NCI-H1105 (cell line): ENCODE measurements around the gene B3GAT2.
"Not testable (repeated sequence)": the region's sequence is repeated elsewhere in the genome, so short reads cannot be mapped to it uniquely, and the experiment has no call there.

Source experiments
- DNase-seq: peaks from one replicate; lab custom pipeline; 2025; lab: John Stamatoyannopoulos, UW

B3GAT2 gene

GRCh38 chr6:70956451-70957283 is at the start of gene B3GAT2:
Gene B3GAT2, minus strand, starts transcription at chr6:70957060. Its CDS starts 631 bp downstream, at chr6:70956429.
- peak; percentile 50 for DNase-seq

- no peak for DNase-seq
Observed at GRCh38 chr6:70998148-70998547, 41.3 kb upstream of the B3GAT2 start.

GRCh38 chr6:70997379-70997778 is 40.5 kb upstream of the B3GAT2 start:
- no peak for DNase-seq

- no peak for DNase-seq
Observed at GRCh38 chr6:70996106-70996505, 39.2 kb upstream of the B3GAT2 start.

DNA sequence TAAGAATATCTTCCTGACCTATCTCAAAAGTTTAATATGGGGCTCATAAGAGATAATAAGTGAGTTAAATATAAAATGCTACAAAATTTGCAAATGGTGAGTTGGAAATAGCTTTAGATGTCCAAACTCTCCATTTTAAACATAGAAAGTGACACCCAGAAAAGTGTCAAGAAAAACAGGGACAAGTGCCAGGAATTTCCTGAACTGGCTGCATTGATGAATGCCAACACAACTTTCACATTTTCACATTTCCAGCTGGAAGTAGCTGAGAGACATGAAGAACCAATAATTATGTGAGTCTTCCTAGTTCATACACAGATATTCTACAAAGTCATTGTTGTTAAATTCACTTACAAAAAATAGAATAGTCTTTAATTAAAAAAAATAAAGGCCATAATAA is 38.6 kb upstream of the B3GAT2 start:
- no peak for DNase-seq

- no peak for DNase-seq
Observed at GRCh38 chr6:70991253-70991652, 34.4 kb upstream of the B3GAT2 start.

DNA sequence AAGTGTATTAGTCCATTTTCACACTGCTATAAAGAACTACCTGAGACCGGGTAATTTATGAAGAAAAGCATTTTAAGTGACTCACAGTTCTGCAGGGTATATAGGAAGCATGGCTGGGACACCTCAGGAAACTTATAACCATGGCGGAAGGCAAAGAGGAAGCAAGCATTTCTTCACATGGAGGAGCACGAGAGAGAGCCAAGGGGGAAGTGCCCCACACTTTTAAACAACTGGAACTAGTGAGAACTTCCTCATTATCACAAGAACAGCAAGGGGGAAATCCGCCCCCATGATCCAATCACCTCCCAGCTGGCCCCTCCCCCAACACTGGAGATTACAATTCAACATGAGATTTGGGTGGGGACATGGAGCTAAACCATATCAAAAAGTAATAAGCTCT is 28.3 kb upstream of the B3GAT2 start:
- DNase-seq: no peak

DNA sequence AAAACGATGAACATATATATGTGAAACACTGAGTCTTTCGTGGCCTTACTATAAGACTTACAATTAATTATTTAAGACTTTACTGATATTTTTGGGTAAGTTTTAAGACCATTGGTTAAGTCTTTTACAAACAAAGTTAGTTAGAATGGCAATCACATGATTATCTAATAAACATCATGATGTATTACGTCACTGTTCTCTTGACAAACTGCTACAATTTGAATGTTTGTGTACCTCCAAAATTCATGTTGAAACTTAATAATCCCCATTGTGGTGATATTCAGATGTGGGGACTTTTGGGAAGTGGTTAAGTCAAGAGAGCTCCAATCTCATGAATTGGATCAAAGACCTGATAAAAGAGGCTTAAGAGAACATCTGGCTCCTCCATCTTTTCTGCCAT is 25.9 kb upstream of the B3GAT2 start:
- no peak for DNase-seq

DNA sequence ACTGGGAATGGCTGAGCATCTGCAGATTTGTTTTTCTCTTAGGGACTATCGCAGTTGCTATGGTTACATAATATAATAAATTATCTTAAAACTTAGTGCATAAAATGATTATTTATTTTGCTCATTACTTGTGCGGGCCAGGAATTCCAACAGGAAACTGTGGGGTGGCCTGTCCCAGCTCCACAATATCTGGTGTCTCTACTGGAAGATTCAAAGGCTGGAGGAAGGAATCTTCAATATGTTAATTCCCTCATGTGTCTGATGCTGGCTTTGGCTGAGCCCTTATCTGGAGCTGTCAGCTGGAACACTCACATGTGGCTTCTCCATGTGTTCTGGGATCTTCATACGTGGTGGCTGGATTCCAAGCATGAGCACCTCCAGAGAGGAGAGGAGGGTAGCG is 23.9 kb upstream of the B3GAT2 start:
- no peak for DNase-seq

DNA sequence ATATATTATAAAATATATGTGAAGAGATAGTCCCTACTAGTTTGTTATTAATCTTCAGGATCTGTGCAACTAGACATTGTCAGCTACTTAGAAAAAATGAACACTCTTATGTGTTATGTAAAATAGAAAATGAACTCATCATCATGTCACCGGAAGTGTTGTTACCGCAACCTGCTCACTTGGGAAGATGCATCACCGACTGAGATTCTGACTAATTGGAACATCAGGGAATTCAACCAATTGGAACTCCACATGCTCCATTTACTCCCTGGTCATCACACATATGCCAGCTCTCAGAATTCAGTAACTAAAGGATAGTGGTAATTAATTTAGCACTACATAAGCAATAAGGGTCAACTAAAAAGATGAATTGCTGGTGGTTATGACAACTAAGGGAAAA is 16.7 kb upstream of the B3GAT2 start:
- no peak for DNase-seq

DNA sequence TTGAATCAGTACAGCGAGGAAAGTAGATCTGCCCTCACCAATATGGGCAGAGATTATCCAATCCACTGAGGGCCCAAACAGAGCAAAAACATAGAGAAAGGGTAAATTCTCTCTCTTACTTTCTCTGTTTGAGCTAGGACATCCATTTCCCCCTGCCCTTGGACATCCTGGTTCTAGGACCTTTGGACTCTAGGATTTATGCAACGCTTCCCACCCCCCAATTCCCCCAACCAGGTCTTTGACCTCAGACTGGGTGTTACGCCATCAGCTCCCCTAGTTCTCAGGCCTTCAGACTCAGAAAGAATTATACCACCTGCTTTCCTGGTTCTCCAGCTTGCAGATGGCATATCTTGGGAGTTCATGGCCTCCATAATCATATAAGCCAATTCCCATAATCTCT is 10.2 kb upstream of the B3GAT2 start:
- DNase-seq: no peak

GRCh38 chr6:70957284-70957617 is 391 bp upstream of the B3GAT2 start:
- no peak for DNase-seq

- no peak for DNase-seq
Observed at GRCh38 chr6:70956191-70956450, 739 bp downstream of the B3GAT2 start.

DNA sequence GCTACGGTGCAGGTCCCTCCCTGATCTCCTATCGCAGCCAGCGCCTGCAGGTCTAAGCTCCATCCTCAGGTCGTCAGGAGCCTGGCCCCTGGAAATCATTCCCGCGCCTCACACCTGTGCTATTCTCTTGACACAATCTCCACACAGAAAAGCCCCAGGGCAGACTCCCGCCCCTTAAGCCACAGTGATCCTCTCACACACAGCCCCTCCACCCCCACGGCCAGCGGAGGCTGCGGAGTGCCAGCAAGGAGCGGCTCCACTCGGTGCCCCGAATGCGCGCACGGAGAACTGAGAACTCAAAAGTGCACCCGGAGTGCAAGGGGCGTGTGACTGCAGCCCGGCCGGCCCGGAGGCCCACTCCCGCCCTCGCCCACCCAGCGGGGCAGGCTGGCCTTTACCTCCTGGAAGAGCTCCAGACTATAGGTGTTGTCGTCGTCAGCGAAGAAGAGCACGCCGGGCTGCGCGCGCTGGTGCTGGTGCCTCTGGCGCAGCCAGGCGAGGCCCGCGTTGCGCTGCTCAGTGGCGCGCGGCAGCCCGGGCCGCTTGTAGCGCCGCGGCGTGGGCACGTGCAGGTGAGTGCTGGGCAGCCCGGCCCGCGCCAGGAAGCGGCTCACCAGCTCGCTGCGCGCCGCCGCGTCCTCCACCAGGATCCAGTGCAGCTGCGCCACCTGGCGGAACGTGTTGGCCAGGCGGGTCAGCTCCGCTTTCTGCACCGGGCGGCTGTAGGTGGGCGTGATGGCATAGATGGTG is 1.2 kb downstream of the B3GAT2 start:
- peak; percentile 89 for DNase-seq

DNA sequence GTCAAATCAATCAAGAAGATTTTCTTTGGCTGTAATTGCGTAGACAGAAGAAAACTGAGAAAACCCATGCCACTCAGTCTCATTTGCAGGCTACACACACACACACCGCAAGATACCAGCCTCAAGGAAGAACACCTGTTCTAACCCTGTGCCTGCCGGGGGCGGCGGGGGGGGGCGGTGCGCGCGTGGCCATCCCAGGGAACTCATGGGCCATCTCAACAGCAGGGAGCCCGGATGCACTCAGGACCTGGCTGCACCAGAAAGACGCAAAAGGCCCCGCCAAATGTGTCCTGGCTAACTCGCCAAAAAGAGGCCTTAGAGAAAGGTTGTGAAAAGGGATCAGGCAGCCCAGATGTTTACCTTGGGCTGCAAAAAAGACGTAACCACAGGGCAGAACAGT is 2.1 kb downstream of the B3GAT2 start:
- no peak for DNase-seq

DNA sequence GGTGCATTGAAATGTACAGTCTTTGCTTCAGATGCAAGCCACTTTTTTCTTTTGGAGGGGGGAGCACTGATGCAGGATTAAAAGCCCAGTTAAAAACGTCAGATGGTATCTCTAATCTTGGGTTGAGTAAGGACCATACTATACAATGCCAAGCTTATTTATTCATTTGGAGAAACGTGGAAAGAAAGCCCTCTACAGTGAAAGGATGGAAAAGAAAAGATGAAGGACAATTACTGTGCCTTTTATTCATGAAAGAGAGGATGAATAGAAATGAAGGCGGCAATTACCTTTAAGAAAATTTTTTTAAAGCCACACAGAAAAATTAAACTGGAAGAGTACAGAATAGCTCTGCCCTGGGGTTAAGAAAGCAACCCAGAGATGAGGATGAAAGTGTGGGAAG is 2.7 kb downstream of the B3GAT2 start:
- no peak for DNase-seq

DNA sequence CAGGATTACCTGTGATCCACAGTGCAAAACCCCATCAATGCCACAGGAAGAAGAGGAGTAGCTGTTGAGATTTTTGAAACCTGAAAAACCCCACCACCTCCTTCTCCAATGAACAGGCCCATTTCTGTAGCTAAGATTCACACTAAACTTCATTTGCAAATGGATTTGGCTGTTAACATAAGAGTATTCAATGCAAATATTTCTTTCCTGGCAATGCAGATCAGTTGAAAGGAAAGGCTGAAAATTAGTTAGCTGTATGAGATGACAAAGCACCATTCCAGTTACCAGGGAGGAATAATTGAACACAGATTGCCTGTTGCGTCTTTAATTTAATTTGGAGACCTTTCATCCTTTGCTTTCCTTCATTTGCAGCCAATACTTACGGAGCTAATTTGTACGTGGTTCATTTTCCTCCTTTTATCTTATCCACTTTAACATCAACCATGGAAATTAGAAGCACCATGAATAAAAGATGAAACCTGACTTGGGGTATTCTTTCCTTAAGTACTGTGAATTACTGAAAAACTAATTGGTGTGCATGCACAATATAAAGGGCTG is 4.2 kb downstream of the B3GAT2 start:
- no peak for DNase-seq

- DNase-seq: not testable (repeated sequence)
Observed at GRCh38 chr6:70944321-70944720, 12.5 kb downstream of the B3GAT2 start.

GRCh38 chr6:70933853-70934252 is 23.0 kb downstream of the B3GAT2 start:
- DNase-seq: no peak

DNA sequence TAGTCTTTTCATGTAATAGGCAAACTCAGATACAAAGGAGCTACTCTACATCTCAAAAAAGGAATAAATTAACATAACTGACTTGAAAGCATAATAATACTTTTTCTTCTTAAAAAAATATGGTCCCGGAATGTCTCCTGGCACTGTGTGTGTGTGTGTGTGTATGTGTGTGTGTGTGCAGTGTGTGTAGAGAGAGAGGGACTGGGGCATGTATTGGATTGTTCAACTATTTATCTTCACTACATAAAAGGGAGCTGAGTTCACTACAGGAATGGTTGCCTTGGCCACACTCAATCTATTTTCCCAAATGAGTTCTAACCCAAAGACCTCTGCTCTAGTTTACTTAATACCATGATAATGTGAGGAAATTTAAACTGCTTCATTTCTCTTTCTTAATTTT is 51.1 kb downstream of the B3GAT2 start:
- no peak for DNase-seq

- no peak for DNase-seq
Observed at GRCh38 chr6:70903665-70904452, 53.0 kb downstream of the B3GAT2 start.

DNA sequence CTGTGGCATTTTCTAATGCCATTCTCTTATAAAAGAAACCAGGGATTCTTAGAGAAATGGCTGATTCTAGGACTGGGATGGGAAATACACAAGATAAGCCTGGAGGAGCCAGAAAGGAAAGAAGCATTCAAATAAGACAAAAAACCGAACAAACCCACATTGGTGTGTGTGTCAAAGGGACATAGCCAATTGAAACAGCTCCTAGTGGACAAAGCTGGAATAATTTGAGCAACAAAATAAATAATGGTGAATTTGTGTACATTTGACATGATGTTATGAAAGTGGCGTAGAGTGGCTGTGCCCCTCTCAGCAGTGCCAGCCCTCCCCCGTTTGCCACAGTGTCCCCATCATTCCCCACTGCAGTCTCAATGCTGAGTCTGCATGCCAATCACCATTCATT is 55.5 kb downstream of the B3GAT2 start:
- no peak for DNase-seq

GRCh38 chr6:70900047-70900446 is 56.8 kb downstream of the B3GAT2 start:
- DNase-seq: no peak
